Neuronal stem cell (in vitro differentiated cells): ENCODE data around the gene TUBG2.
"Not testable (repeated sequence)": the region's sequence is repeated elsewhere in the genome, so short reads cannot be mapped to it uniquely, and the experiment has no call there.

Source experiments
- DNase-seq: peaks from one replicate; pipeline ENCODE4 v3.0.0-alpha.2; 2013; ENCODE audit warnings: low spot score
- H2AFZ ChIP-seq: one replicate; pipeline ENCODE4 v1.6.1; 2013; ENCODE audit warnings: mild to moderate bottlenecking, low read length, inconsistent platforms
- H2AK5ac ChIP-seq: 2 replicates; pipeline ENCODE4 v1.6.1; 2013; ENCODE audit warnings: low read depth, mild to moderate bottlenecking, inconsistent platforms, low read length, moderate library complexity, mixed read lengths
- H2BK120ac ChIP-seq: 2 replicates; pipeline ENCODE4 v1.6.1; 2013; ENCODE audit warnings: low read depth, mild to moderate bottlenecking, inconsistent platforms, low read length, moderate library complexity, mixed read lengths
- H2BK12ac ChIP-seq: one replicate; pipeline ENCODE4 v1.6.1; 2013; ENCODE audit warnings: low read length, inconsistent platforms
- H2BK15ac ChIP-seq: 2 replicates; pipeline ENCODE4 v1.6.1; 2013; ENCODE audit warnings: mild to moderate bottlenecking, low read length, inconsistent platforms, mixed read lengths
- H2BK5ac ChIP-seq: one replicate; pipeline ENCODE4 v1.6.1; 2013; ENCODE audit warnings: inconsistent platforms, mild to moderate bottlenecking, low read length, moderate library complexity
- H3K14ac ChIP-seq: one replicate; pipeline ENCODE4 v1.6.1; 2013; ENCODE audit warnings: low read length, inconsistent platforms
- H3K18ac ChIP-seq: 2 replicates; pipeline ENCODE4 v1.6.1; 2013; ENCODE audit warnings: low read length, inconsistent platforms
- H3K23ac ChIP-seq: 2 replicates; pipeline ENCODE4 v1.6.1; 2013; ENCODE audit warnings: low read depth, mild to moderate bottlenecking, mixed read lengths, low read length, inconsistent platforms; ENCODE audit not compliant: poor library complexity
- H3K27ac ChIP-seq: replicated peaks from 3 replicates; pipeline ENCODE4 v1.5.1; 2013; ENCODE audit warnings: low read length, inconsistent platforms
- H3K27me3 ChIP-seq, 3 experiments: 2 replicates each; pipeline ENCODE4 v1.6.1; 2013; ENCODE audit warnings: low read length in 3 of 3, mild to moderate bottlenecking in 2 of 3, inconsistent platforms in 1 of 3, low read depth in 1 of 3, mixed read lengths in 1 of 3, moderate library complexity in 1 of 3; ENCODE audit not compliant: control insufficient read depth in 3 of 3, insufficient read depth in 3 of 3
- H3K36me3 ChIP-seq, 2 donors: replicated peaks in 1 of 2; 2 replicates each; pipeline ENCODE4 v1.6.1; 2013; ENCODE audit warnings: low read length in 2 of 2; ENCODE audit not compliant: control insufficient read depth in 2 of 2, insufficient read depth in 2 of 2
- H3K4ac ChIP-seq: 2 replicates; pipeline ENCODE4 v1.6.1; 2013; ENCODE audit warnings: inconsistent platforms, mild to moderate bottlenecking, low read length, moderate library complexity
- H3K4me1 ChIP-seq, 2 donors: 1 replicate in 1 of 2; 2 replicates in 1 of 2; pipeline ENCODE4 v1.6.1; 2013; ENCODE audit warnings: low read length in 2 of 2, low read depth in 1 of 2; ENCODE audit not compliant: control insufficient read depth in 2 of 2, insufficient read depth in 1 of 2
- H3K4me2 ChIP-seq: one replicate; pipeline ENCODE4 v1.6.1; 2013; ENCODE audit warnings: mild to moderate bottlenecking, low read length, inconsistent platforms; ENCODE audit not compliant: insufficient read depth, poor library complexity, severe bottlenecking
- H3K4me3 ChIP-seq, 2 donors: 2 replicates each; pipeline ENCODE4 v1.5.1; 2013; ENCODE audit warnings: low read length in 2 of 2, mild to moderate bottlenecking in 2 of 2, inconsistent platforms in 1 of 2, moderate library complexity in 1 of 2
- H3K79me1 ChIP-seq: one replicate; pipeline ENCODE4 v1.6.1; 2013; ENCODE audit warnings: low read depth, mild to moderate bottlenecking, inconsistent platforms, low read length, moderate library complexity
- H3K9ac ChIP-seq: one replicate; pipeline ENCODE4 v1.6.1; 2013; ENCODE audit warnings: mild to moderate bottlenecking, low read depth, low read length, inconsistent platforms; ENCODE audit not compliant: poor library complexity
- H3K9me3 ChIP-seq, 2 donors: replicated peaks in 1 of 2; 2 replicates each; pipeline versions ENCODE3 to v1.6.1; 2013; ENCODE audit warnings: low read length in 2 of 2, mild to moderate bottlenecking in 2 of 2, inconsistent platforms in 1 of 2, low read depth in 1 of 2, mixed read lengths in 1 of 2, moderate library complexity in 1 of 2; ENCODE audit not compliant: control insufficient read depth in 2 of 2, insufficient read depth in 1 of 2
- H4K8ac ChIP-seq: one replicate; pipeline ENCODE4 v1.6.1; 2013; ENCODE audit warnings: low read depth, mild to moderate bottlenecking, inconsistent platforms, low read length, moderate library complexity
- H4K91ac ChIP-seq: one replicate; pipeline ENCODE4 v1.6.1; 2013; ENCODE audit warnings: low read length, low read depth, mild to moderate bottlenecking, inconsistent platforms; ENCODE audit not compliant: poor library complexity
- WGBS, 2 donors: extraction: QIAGEN DNeasy Blood & Tissue Kit; methylation state at CpG; one replicate each; pipeline ENCODE4 v1.1.7; 2013; ENCODE audit warnings: missing lambda C conversion rate in 2 of 2, mixed read lengths in 1 of 2; ENCODE audit not compliant: insufficient read length in 2 of 2, insufficient replicate concordance in 1 of 2; ENCODE audit errors: extremely low coverage in 2 of 2; 5-methylcytosine and 5-hydroxymethylcytosine counted together

The TUBG2 gene

GRCh38 chr17:42623271-42623670 lies 35.8 kb upstream of the TUBG2 start:
- no peak overlapping the region for H4K8ac ChIP-seq
- no peaks in the 10 kb centered on the region for H3K9me3 ChIP-seq
- no peak overlapping the region for H3K18ac ChIP-seq
- no peak overlapping the region for H2AFZ ChIP-seq
- H2BK15ac ChIP-seq: no peak overlapping the region
- no peak overlapping the region for H2AK5ac ChIP-seq
- H4K91ac ChIP-seq: no peak overlapping the region
- no peak overlapping the region for H2BK12ac ChIP-seq
- WGBS, 2 donors: no CpG with 5 or more reads among the region's 2 CpGs
- no peak overlapping the region for H3K27ac ChIP-seq
- H2BK120ac ChIP-seq: no peak overlapping the region
- peaks cover 0 to 3% of the 10 kb centered on the region in 2 donors for H3K4me1 ChIP-seq
- H3K4me3 ChIP-seq: no peak overlapping the region
- H3K9ac ChIP-seq: no peak overlapping the region
- H3K79me1 ChIP-seq: no peaks in the 10 kb centered on the region
- H3K23ac ChIP-seq: no peak overlapping the region
- H3K4ac ChIP-seq: no peak overlapping the region
- H2BK5ac ChIP-seq: no peak overlapping the region
- no peaks in the 10 kb centered on the region for H3K36me3 ChIP-seq
- H3K14ac ChIP-seq: no peak overlapping the region
- no peak for DNase-seq
- H3K4me2 ChIP-seq: no peak overlapping the region
- H3K27me3 ChIP-seq: no peaks in the 10 kb centered on the region

- Histone ChIP-seq H3K9ac (no peak overlapping the region), H4K8ac (no peak overlapping the region), H3K36me3 (no peaks in the 10 kb centered on the region), H3K79me1 (no peaks in the 10 kb centered on the region), H3K4me1 (peaks cover 0 to under 1% of the 10 kb centered on the region in 2 donors), H3K4me3 (no peak overlapping the region), H3K4me2 (no peak overlapping the region), H2BK12ac (no peak overlapping the region), H4K91ac (no peak overlapping the region), H2BK5ac (no peak overlapping the region), H3K27ac (no peak overlapping the region), H3K9me3 (no peaks in the 10 kb centered on the region), H3K14ac (no peak overlapping the region), H3K23ac (no peak overlapping the region), H3K4ac (no peak overlapping the region), H2AFZ (no peak overlapping the region), H2AK5ac (no peak overlapping the region), H3K18ac (no peak overlapping the region), H3K27me3 (no peaks in the 10 kb centered on the region), H2BK15ac (no peak overlapping the region), H2BK120ac (no peak overlapping the region)
- WGBS, 2 donors: no CpG with 5 or more reads among the region's 7 CpGs
- no peak for DNase-seq
Observed at GRCh38 chr17:42623732-42624596, 35.1 kb upstream of the TUBG2 start.

GRCh38 chr17:42627032-42627764 lies 31.9 kb upstream of the TUBG2 start:
- not testable (repeated sequence) for H3K79me1 ChIP-seq, H2BK15ac ChIP-seq, H3K27ac ChIP-seq, H3K36me3 ChIP-seq, H2AK5ac ChIP-seq, H3K23ac ChIP-seq, H2AFZ ChIP-seq, H3K9ac ChIP-seq, H3K4ac ChIP-seq, H2BK12ac ChIP-seq, H4K8ac ChIP-seq, H3K27me3 ChIP-seq, H3K14ac ChIP-seq, H2BK120ac ChIP-seq, H4K91ac ChIP-seq, DNase-seq, H3K18ac ChIP-seq, H2BK5ac ChIP-seq, H3K9me3 ChIP-seq, H3K4me2 ChIP-seq, H3K4me1 ChIP-seq
- WGBS, 2 donors: no CpG with 5 or more reads among the region's 6 CpGs
- peak overlapping the region in 1 of 2 donors; percentile 47 for H3K4me3 ChIP-seq

- Histone ChIP-seq H3K4ac (no peak overlapping the region), H3K23ac (no peak overlapping the region), H3K36me3 (no peaks in the 10 kb centered on the region), H3K4me2 (no peak overlapping the region), H3K14ac (no peak overlapping the region), H2BK5ac (no peak overlapping the region), H4K8ac (no peak overlapping the region), H4K91ac (no peak overlapping the region), H2BK120ac (no peak overlapping the region), H3K4me1 (no peaks in the 10 kb centered on the region), H3K4me3 (no peak overlapping the region), H3K79me1 (no peaks in the 10 kb centered on the region), H3K18ac (no peak overlapping the region), H2BK15ac (no peak overlapping the region), H2AK5ac (no peak overlapping the region), H3K27ac (no peak overlapping the region), H2AFZ (no peak overlapping the region), H3K27me3 (no peaks in the 10 kb centered on the region), H2BK12ac (no peak overlapping the region), H3K9ac (no peak overlapping the region), H3K9me3 (no peaks in the 10 kb centered on the region)
- no CpG with 5 or more reads among the region's 3 CpGs for WGBS, 2 donors
- no peak for DNase-seq
Observed at GRCh38 chr17:42629411-42630009, 29.6 kb upstream of the TUBG2 start.
